ENCODE data around the gene FAM117B.
"Not testable (repeated sequence)": the region's sequence is repeated elsewhere in the genome, so short reads cannot be mapped to it uniquely, and the experiment has no call there.

The FAM117B gene

GRCh38 chr2:202780514-202781021, 145.8 kb downstream of the FAM117B start:
- in situ Hi-C loops (cut with HindIII; ENCODE audit: low sequenced_read_pairs), result no loop called here
- no peak overlapping the region for H3K4me3 ChIP-seq (ENCODE audit: low read depth, low read length)
- peak; percentile 9 for DNase-seq (ENCODE audit: low read depth)
- no peak for TF ChIP-seq CTCF (IDR thresholded peaks at IDR 0.05; ENCODE audit: low read depth, low read length, missing control alignments)

- in situ Hi-C loops (cut with HindIII; ENCODE audit: low sequenced_read_pairs), result no loop called here
- DNase-seq (ENCODE audit: low read depth), result no peak
- no peak overlapping the region for H3K4me3 ChIP-seq (ENCODE audit: low read depth, low read length)
- TF ChIP-seq CTCF (IDR thresholded peaks at IDR 0.05; ENCODE audit: low read depth, low read length, missing control alignments), result no peak
These were observed 148.3 kb downstream of the FAM117B start for GRCh38 chr2:202782940-202783558.

GRCh38 chr2:202786842-202787241, 152.1 kb downstream of the FAM117B start:
- in situ Hi-C loops (cut with HindIII; ENCODE audit: low sequenced_read_pairs), result no loop called here
- H3K4me3 ChIP-seq (ENCODE audit: low read depth, low read length), result no peak overlapping the region
- DNase-seq (ENCODE audit: low read depth), result no peak
- no peak for TF ChIP-seq CTCF (IDR thresholded peaks at IDR 0.05; ENCODE audit: low read depth, low read length, missing control alignments)

GRCh38 chr2:202790676-202791075, 155.9 kb downstream of the FAM117B start:
- H3K4me3 ChIP-seq (ENCODE audit: low read depth, low read length), result no peak overlapping the region
- in situ Hi-C loops (cut with HindIII; ENCODE audit: low sequenced_read_pairs), result no loop called here
- DNase-seq (ENCODE audit: low read depth), result no peak
- no peak for TF ChIP-seq CTCF (IDR thresholded peaks at IDR 0.05; ENCODE audit: low read depth, low read length, missing control alignments)

GRCh38 chr2:202797944-202798343, 163.2 kb downstream of the FAM117B start:
- no peak for TF ChIP-seq CTCF (IDR thresholded peaks at IDR 0.05; ENCODE audit: low read depth, low read length, missing control alignments)
- in situ Hi-C loops (cut with HindIII; ENCODE audit: low sequenced_read_pairs), result no loop called here
- no peak overlapping the region for H3K4me3 ChIP-seq (ENCODE audit: low read depth, low read length)
- no peak for DNase-seq (ENCODE audit: low read depth)

- in situ Hi-C loops (cut with HindIII; ENCODE audit: low sequenced_read_pairs); DNase-seq (ENCODE audit: low read depth); H3K4me3 ChIP-seq (ENCODE audit: low read depth, low read length): not testable (repeated sequence)
These were observed 171.1 kb downstream of the FAM117B start for GRCh38 chr2:202805911-202806310.

GRCh38 chr2:202807431-202808138, 172.8 kb downstream of the FAM117B start:
- DNase-seq (ENCODE audit: low read depth), result peak; percentile 78
- H3K4me3 ChIP-seq (ENCODE audit: low read depth, low read length); in situ Hi-C loops (cut with HindIII; ENCODE audit: low sequenced_read_pairs): not testable (repeated sequence)
